HG03139 (cell line): ENCODE data around the gene TPCN2.
A peak's percentile ranks its signal among the peaks of the same experiment; 100 is the strongest.

ENCODE experiments used
- ATAC-seq: cut with Tn5 transposase; IDR thresholded peaks from one replicate; pipeline ENCODE4 v1.9.1; 2021; ENCODE audit not compliant: unreplicated experiment

TPCN2 gene

GRCh38 chr11:69160296-69161116, 111.8 kb downstream of the TPCN2 start:
- ATAC-seq = no peak

GRCh38 chr11:69161117-69161407, 112.3 kb downstream of the TPCN2 start:
- ATAC-seq = no peak

- ATAC-seq = no peak
These were observed 113.8 kb downstream of the TPCN2 start for GRCh38 chr11:69162505-69162904.

GRCh38 chr11:69163842-69164241, 115.1 kb downstream of the TPCN2 start:
- no peak for ATAC-seq

DNA sequence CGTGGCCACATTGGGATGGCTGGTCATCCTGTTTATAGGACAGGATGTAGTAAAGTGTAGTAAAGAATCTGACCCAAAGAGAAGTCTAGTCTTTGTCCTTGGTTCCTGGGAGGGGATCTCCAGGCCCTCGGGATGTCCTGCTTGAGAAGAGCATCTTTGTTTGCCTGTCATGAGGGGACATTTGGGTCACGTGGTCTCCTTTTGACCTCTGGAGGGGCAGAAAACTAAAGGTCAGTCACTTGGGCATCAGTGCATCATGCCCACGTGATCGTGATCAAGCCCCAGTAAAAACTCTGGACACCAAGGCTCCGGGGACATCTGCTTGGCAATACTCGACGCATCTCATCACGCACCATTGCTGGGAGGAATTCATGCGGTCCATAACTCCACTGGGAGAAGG, 116.1 kb downstream of the TPCN2 start:
- no peak for ATAC-seq

GRCh38 chr11:69165775-69166174, 117.0 kb downstream of the TPCN2 start:
- no peak for ATAC-seq

GRCh38 chr11:69166218-69167115, 117.7 kb downstream of the TPCN2 start:
- peak; percentile 79 for ATAC-seq

- no peak for ATAC-seq
These were observed 118.6 kb downstream of the TPCN2 start for GRCh38 chr11:69167130-69167915.

GRCh38 chr11:69167916-69168691, 119.4 kb downstream of the TPCN2 start:
- no peak for ATAC-seq

GRCh38 chr11:69169479-69169878, 120.7 kb downstream of the TPCN2 start:
- ATAC-seq = no peak

- no peak for ATAC-seq
These were observed 122.0 kb downstream of the TPCN2 start for GRCh38 chr11:69170704-69171103.

- no peak for ATAC-seq
These were observed 122.9 kb downstream of the TPCN2 start for GRCh38 chr11:69171476-69172240.

- no peak for ATAC-seq
These were observed 123.9 kb downstream of the TPCN2 start for GRCh38 chr11:69172674-69173073.

- ATAC-seq = no peak
These were observed 124.6 kb downstream of the TPCN2 start for GRCh38 chr11:69173331-69173730.

DNA sequence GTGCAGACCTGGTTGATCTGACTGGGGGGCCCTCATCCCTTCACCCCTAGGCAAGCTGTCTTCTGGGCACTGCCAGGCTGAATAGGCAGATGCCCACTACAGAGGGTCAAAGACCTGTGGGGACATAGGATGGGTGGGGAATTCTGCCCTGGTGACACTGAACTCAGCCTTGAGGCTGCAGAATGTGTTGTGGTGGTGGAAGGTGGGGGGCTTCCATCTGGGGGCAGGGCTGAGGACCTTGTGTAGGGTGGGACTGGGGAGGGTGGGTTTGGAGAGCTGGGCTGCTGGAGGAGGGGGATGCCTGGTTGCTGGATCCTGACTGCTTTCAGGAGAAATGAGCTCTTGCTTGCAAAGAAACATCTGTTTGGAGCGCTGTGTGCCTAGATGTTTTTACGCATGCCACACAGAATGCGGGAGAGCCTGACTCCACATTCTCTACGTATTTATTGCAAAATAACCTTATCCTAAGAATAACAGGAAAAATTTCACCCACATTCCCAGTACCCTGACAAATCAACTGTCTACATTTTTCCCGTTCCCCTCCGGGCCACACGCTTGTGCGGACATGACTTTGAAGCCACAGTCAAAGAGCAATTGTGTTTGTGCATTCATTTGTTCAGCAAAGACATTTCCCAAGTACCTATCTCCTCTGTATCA, 125.3 kb downstream of the TPCN2 start:
- ATAC-seq = no peak

- no peak for ATAC-seq
These were observed 126.1 kb downstream of the TPCN2 start for GRCh38 chr11:69174841-69175240.

DNA sequence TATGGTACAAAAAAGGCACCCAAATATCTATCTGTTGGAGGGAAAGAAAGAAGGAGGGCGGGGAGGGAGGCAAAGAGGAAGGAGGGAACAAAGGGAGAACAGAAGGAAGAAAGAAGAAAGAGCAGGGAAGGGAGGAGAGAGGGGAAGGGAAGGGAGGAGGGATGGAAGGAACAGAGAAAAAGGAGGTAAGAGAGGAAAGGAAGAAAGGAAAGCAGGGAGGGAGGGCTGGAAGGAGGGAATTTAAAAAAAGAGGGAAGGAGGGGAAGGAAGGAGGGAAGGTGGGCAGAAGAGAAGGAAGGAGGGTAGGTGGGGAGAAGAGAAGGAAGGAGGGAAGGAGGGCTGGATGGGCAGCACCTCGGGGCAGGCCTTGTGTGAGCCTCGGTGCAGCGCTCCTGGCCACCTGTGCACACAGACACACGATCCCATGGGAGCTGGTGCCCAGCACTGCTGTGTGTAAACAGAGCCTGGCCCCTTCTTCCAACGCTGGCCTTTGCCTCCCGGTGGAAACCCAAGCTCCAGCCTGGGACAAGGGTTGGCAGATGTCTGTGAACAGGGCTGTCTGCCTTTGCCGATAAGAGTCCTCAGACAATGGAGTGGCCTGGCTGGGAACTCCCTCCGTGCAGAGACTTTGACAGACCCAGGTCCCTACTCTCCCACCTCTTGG, 130.2 kb downstream of the TPCN2 start:
- no peak for ATAC-seq

- no peak for ATAC-seq
These were observed 131.5 kb downstream of the TPCN2 start for GRCh38 chr11:69180226-69180625.

GRCh38 chr11:69180726-69181125, 132.0 kb downstream of the TPCN2 start:
- no peak for ATAC-seq
